Glutamatergic neuron (in vitro differentiated cells): ENCODE measurements around the gene LRRC46. TPM values are rescaled to one million over a fixed set of nuclear protein-coding genes. Genes with fewer than 3 reads are reported as not detected.

ENCODE experiments used
- DNase-seq: peaks from one replicate; pipeline ENCODE4 v3.0.0; 2022
- H3K27ac Mint-ChIP-seq: one replicate; pipeline ENCODE4 v1.8.0; 2020; ENCODE audit warnings: mild to moderate bottlenecking, mixed read lengths, inconsistent platforms; ENCODE audit not compliant: unreplicated experiment
- H3K27me3 Mint-ChIP-seq: one replicate; pipeline ENCODE4 v1.8.0; 2020; ENCODE audit warnings: mild to moderate bottlenecking, moderate library complexity, mixed read lengths, inconsistent platforms; ENCODE audit not compliant: unreplicated experiment
- H3K36me3 Mint-ChIP-seq: one replicate; pipeline ENCODE4 v1.8.0; 2020; ENCODE audit warnings: mild to moderate bottlenecking, mixed read lengths, inconsistent platforms; ENCODE audit not compliant: unreplicated experiment
- H3K4me1 Mint-ChIP-seq: one replicate; pipeline ENCODE4 v1.8.0; 2020; ENCODE audit warnings: mild to moderate bottlenecking, low read depth, mixed read lengths, inconsistent platforms; ENCODE audit not compliant: unreplicated experiment
- H3K4me3 Mint-ChIP-seq: one replicate; pipeline ENCODE4 v1.8.0; 2020; ENCODE audit warnings: mild to moderate bottlenecking, mixed read lengths, inconsistent platforms; ENCODE audit not compliant: unreplicated experiment
- H3K9me3 Mint-ChIP-seq: one replicate; pipeline ENCODE4 v1.8.0; 2020; ENCODE audit warnings: mild to moderate bottlenecking, moderate library complexity, mixed read lengths, inconsistent platforms; ENCODE audit not compliant: unreplicated experiment
- CTCF ChIP-seq: fragments of 200-600 bp; sonication (generic); IDR thresholded peaks from one replicate; pipeline ENCODE4 v1.5.0; 2021; ENCODE audit not compliant: partially characterized antibody, unreplicated experiment
- total RNA-seq: library from RNA; stranded (reverse); fragmentation: NEBNext Ultra II Directional; extraction: Animal tissue kit (Norgen Biotek cat#: 25700); gene quantifications from one replicate; pipeline ENCODE4 v1.2.1, GENCODE V29; 2021; ENCODE audit not compliant: unreplicated experiment

Gene LRRC46
- total RNA-seq, 1 donor from 2014 or later, result 1.3 TPM

- H3K4me3 Mint-ChIP-seq, result no peak overlapping the region
- no peak overlapping the region for H3K27ac Mint-ChIP-seq
- no peaks in the 10 kb centered on the region for H3K36me3 Mint-ChIP-seq
- peaks cover 5% of the 10 kb centered on the region for H3K27me3 Mint-ChIP-seq
- H3K4me1 Mint-ChIP-seq, result no peaks in the 10 kb centered on the region
- no peak for TF ChIP-seq CTCF
- DNase-seq, result no peak
- H3K9me3 Mint-ChIP-seq, result no peaks in the 10 kb centered on the region
These were observed 53.6 kb downstream of the LRRC46 start for GRCh38 chr17:47884905-47885730.

Other genes starting within 250 kb of the LRRC46 start
- gene KPNB1, start 181.8 kb upstream of the LRRC46 start, total RNA-seq, result 350 TPM
- gene TBKBP1, start 137.5 kb upstream of the LRRC46 start, total RNA-seq, result 30.7 TPM
- gene TBX21, start 98.4 kb upstream of the LRRC46 start, total RNA-seq, result not detected
- 30.0 TPM for gene OSBPL7, start 9.9 kb upstream of the LRRC46 start, total RNA-seq
- 38.7 TPM for gene MRPL10, start 129 bp upstream of the LRRC46 start, total RNA-seq
- gene SCRN2, start 9.6 kb downstream of the LRRC46 start, total RNA-seq, result 39.1 TPM
- gene SP6, start 19.5 kb downstream of the LRRC46 start, total RNA-seq, result 1.7 TPM
- gene SP2, start 64.6 kb downstream of the LRRC46 start, total RNA-seq, result 17.8 TPM
- 6.0 TPM for gene PNPO, start 109.9 kb downstream of the LRRC46 start, total RNA-seq
- not detected for gene PRR15L, start 126.2 kb downstream of the LRRC46 start, total RNA-seq
- gene CDK5RAP3, start 139.4 kb downstream of the LRRC46 start, total RNA-seq, result 196 TPM
- not detected for gene COPZ2, start 206.1 kb downstream of the LRRC46 start, total RNA-seq
- 190 TPM for gene NFE2L1, start 216.7 kb downstream of the LRRC46 start, total RNA-seq